ENCODE results near the gene YJU2.
"Not testable (repeated sequence)": the region's sequence is repeated elsewhere in the genome, so short reads cannot be mapped to it uniquely, and the experiment has no call there.

YJU2 gene

GRCh38 chr19:4215807-4216206 lies 31.1 kb upstream of the YJU2 start:
- no peak for DNase-seq (ENCODE audit: low spot score)
- in situ Hi-C loops (cut with MboI; ENCODE audit: low pct_unique_long_range_greater_than_20kb, low sequenced_read_pairs, unreplicated experiment): no loop called here
- no peak for TF ChIP-seq CTCF (IDR thresholded peaks at IDR 0.05; ENCODE audit: extremely low read depth, insufficient read depth, missing control alignments)

- no peak for DNase-seq (ENCODE audit: low spot score)
- no peak for TF ChIP-seq CTCF (IDR thresholded peaks at IDR 0.05; ENCODE audit: extremely low read depth, insufficient read depth, missing control alignments)
- in situ Hi-C loops (cut with MboI; ENCODE audit: low pct_unique_long_range_greater_than_20kb, low sequenced_read_pairs, unreplicated experiment): no loop called here
Measured at GRCh38 chr19:4216846-4217245, 30.0 kb upstream of the YJU2 start.

GRCh38 chr19:4217429-4218264 lies 29.2 kb upstream of the YJU2 start:
- TF ChIP-seq CTCF (IDR thresholded peaks at IDR 0.05; ENCODE audit: extremely low read depth, insufficient read depth, missing control alignments): no peak
- no peak for DNase-seq (ENCODE audit: low spot score)
- in situ Hi-C loops (cut with MboI; ENCODE audit: low pct_unique_long_range_greater_than_20kb, low sequenced_read_pairs, unreplicated experiment): no loop called here

- in situ Hi-C loops (cut with MboI; ENCODE audit: low pct_unique_long_range_greater_than_20kb, low sequenced_read_pairs, unreplicated experiment); DNase-seq (ENCODE audit: low spot score): not testable (repeated sequence)
Measured at GRCh38 chr19:4218523-4218922, 28.4 kb upstream of the YJU2 start.

- DNase-seq (ENCODE audit: low spot score): no peak
- no peak for TF ChIP-seq CTCF (IDR thresholded peaks at IDR 0.05; ENCODE audit: extremely low read depth, insufficient read depth, missing control alignments)
- in situ Hi-C loops (cut with MboI; ENCODE audit: low pct_unique_long_range_greater_than_20kb, low sequenced_read_pairs, unreplicated experiment): no loop called here
Measured at GRCh38 chr19:4220188-4220587, 26.7 kb upstream of the YJU2 start.

GRCh38 chr19:4224470-4224869 lies 22.4 kb upstream of the YJU2 start:
- in situ Hi-C loops (cut with MboI; ENCODE audit: low pct_unique_long_range_greater_than_20kb, low sequenced_read_pairs, unreplicated experiment): no loop called here

More at GRCh38 chr19:4224470-4224869, 22.4 kb upstream of the YJU2 start:
- DNase-seq (ENCODE audit: low spot score): no peak
- TF ChIP-seq CTCF (IDR thresholded peaks at IDR 0.05; ENCODE audit: extremely low read depth, insufficient read depth, missing control alignments): no peak
